GF-D8 (cell line): ENCODE data around the gene KCNB1.

Source experiments
- DNase-seq: peaks from one replicate; lab custom pipeline; 2025; lab: John Stamatoyannopoulos, UW

KCNB1 gene

DNA sequence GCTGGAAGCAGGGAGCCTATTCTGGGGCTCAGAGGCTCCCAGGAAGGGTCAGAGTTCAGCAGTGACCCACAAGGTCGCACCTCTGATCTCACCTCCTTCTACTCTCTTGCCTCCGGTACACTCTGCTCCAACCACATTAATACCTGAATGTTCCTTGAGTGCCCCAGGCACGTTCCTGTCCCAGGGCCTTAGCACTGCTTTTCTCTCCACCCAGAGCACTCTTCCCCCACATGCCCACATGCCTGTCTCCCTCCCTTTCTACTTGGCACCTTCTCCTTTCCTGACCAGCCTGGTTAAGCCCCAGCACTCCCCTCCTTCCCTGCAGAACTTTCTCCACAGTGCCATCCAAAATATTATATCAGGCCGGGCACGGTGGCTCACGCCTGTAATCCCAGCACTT, 13.4 kb downstream of the KCNB1 start:
- DNase-seq = no peak

DNA sequence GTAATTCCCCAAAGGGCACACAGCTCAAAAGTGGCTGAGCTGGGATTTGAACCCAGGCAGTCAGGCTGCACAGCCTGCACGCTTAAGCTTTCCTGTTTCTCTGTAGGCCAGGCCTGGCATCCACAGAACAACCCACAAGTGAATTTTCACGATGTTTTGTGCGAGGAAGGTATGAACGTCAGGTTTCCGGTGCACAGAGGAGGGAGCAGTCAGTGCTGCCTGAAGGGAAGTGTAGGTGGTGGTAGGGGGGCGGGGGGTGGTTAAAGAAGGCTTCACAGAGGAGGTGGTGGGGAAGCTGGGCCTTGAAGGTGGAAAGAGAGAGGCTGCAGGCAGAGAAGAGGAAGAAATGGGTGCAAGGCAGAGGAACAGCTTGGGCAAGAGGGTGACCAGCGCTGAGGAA, 14.1 kb downstream of the KCNB1 start:
- no peak for DNase-seq

DNA sequence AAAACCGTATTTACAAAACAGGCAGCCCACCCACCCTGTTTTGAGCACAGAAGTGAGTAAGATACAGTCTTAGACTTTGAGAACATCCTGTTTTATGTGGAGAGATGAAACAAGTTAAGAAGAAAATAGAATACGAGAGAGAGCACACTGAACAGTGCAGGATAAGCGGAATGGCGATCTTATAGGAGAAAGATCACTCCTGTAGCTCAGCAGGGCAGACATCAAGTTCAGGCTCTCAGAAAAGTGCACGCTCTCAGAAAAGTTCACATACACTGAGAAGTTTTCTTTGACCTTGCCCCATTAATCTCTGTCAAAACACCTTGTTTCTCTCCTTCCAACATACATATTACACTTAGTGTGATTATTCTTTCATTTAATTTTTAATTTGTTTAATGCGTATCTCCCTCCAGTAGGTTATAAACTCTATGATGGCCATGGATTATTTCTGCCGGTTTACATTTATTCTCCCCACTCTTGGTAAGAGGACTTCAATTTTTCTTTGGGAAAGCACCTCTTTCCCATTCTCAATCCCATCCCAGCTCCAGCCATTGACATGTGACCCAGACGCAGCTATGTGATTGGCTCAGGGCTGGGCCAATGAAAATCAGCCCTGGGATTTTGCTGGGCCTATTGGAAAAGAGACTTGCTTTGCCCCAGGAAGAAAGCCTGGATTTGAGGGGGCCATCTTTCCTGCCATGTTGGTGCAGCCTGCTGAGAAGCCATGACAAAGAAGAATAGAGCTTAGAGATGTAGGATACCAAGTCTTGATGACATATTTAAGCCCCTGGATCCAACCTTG, 16.2 kb downstream of the KCNB1 start:
- no peak for DNase-seq

DNA sequence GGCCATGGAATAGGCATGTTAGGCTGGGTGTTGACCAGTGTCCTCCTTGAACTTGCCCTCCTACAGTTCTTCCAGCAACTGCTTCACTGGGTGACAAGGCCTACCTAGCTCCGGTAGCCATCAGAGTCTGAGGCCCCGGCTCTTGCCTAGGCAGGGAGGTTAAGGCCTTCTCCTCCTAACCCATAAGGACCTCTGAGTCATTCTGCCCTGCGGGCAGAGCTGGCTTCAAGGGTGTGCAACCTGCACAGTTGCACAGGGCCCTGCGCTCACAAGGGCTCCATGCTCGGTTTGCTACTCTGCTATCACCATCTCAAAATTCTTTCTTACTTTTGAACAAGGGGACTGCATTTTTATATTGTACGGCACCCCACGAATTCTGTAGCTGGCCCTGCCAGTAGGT, 17.9 kb downstream of the KCNB1 start:
- DNase-seq = no peak

DNA sequence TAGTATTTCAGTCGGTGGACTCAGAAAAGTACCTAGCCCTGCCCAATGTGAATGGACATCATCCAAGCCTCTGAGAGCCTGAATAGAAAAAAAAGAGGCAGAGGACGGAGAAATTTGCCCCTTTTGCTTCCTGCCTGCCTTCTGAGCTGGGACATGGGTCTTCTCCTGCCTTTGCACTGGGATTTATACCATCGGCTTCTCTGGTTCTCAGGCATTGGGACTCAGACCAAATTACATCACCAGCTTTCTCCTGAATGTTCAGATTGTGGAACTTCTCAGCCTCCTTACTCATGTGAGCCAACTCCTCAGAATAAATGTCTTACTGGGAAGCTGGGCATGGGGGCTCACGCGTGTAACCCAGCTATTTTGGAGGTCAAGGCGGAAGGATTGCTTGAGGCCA, 19.8 kb downstream of the KCNB1 start:
- no peak for DNase-seq

DNA sequence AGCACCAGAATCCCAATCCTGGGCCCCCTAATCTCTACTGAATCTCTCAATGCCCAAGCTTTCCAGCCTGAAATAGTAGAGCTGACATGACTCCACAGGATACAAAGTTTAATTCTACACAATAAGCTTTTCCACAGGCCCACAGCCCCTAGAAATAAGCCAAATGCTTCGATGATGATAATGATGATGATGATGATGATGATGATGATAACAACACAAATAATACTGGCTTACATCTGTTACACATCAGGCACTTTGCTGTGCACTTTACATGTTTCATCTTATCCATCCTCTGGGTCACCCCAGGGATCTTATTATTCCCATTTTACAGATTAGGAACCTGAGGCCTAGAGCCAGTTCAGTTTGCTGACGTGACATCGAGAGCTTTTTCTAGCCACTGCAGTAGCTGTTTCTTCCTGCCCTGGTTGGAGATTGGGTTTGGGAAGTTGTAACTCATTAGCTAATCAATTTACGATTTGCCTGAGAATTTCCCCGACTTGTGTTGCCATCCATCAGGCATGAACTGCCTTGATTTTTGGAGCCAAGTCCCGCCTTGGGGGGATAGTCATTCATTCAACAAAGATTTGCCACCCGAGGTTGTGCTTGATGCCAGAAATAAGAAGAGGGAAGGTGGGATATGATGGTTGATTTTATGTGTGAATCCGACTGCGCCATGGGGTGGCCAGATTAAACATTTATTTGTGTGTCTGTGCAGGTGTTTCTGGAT, 20.4 kb downstream of the KCNB1 start:
- no peak for DNase-seq

DNA sequence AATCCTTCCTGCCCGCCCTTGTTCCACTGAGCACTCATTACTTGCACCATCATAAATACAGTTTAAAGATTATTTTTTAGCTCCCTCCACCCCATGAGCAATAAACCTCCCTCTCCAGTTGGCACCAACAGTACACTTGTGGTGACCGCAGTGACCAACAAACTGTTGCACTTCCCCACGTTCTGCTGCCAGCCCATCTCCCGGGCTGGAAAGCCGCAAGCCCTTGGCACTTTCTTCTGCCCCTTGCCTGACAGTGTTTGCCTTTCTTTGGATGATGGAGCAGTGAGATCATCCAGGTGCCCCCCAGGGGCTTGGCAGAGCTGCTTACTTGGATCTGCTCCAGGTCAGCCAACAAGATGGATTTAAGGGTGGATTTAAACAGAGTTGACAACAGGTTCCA, 21.6 kb downstream of the KCNB1 start:
- no peak for DNase-seq

DNA sequence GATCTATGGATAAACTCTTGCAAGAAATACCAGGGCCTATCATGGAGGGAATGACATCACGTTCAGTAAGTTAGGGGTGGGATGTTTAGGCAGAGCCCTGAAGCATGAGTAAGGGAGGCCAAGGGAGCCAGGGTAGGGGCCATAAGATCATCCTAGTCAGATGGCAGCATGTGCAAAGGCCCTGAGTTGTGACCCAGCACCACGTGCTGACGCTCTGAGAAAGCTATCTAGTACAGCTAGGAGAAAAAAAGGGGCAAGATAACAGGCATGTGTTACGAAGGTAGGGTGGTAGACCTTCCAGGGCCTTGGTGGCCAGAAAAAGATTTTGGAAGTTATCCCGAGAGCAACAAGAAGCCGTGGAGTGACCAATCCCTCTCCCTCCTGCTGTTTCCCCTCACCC, 22.3 kb downstream of the KCNB1 start:
- no peak for DNase-seq

DNA sequence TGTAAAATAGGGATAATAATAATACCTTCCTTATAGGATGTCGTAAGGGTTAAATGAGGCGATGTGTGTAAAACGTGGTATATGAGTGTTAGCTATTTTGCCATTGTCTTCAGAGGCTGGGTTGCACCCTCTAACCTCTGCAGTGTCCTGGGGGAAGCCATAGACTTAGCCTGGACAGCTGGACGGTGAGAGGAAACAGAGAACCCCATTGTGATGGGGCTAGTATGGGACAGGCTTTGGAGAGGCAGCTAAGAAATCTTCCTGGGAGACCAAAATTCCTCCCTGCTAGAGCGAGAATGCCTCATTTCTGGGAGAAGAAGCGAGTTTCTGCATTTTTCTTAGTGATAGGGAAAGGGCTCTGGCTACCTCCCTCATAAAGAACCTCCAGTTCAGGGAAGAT, 22.8 kb downstream of the KCNB1 start:
- no peak for DNase-seq

DNA sequence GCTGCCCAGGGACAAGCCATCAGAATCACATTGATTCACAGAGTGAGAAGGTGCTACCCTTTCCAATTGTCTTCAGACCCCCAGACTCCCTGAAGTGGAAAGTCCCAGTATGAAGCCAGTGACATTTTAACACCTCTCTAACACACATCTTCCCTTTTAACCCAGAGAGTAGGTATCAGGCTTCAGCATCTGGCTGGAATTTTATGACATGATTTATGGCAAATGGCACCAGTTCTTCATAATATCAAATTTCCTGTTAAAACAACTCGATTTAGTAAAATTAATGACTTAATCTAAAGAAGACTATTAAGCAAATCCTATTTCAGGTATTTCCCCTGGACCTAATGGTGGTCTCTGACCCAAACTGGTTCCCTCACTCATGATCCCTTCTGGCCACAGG, 25.0 kb downstream of the KCNB1 start:
- DNase-seq = no peak

DNA sequence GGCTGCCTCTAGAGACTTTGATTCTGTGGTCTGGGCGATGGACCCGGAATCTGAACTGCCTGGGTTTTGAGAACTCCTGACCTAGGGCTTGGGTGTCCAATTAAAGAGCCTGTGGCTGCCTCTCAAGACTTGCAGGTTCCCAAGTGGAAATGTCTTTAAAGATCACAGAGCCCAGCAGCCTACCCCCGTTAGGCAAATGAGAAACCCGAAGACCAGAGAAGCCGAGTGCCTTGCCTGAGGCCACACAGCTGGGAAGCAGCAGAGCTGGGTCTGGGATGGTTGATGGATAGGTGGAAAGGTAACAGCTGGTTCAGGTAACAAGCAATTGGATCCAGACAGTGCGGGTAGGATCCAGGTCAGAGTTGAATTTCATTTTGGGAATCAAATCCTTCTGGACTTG, 25.8 kb downstream of the KCNB1 start:
- DNase-seq = no peak

DNA sequence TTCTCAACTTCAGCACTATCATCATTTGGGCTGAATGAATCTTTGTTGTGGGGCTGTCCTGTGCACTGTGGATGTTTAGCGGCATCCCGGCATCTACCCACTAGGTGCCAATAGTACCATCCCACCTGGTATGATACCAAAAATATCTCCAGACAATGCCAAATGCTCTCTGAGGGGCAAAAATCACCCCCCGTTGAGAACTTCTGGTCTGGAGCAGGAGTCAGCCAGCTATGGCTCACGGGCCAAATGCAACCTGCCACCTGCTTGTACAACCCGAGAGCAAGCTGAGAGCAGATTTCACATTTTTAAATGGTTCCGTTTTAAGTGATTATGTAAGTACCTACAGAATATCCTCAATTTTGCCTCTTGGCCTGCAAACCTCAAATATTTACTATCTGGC, 26.8 kb downstream of the KCNB1 start:
- DNase-seq = no peak

DNA sequence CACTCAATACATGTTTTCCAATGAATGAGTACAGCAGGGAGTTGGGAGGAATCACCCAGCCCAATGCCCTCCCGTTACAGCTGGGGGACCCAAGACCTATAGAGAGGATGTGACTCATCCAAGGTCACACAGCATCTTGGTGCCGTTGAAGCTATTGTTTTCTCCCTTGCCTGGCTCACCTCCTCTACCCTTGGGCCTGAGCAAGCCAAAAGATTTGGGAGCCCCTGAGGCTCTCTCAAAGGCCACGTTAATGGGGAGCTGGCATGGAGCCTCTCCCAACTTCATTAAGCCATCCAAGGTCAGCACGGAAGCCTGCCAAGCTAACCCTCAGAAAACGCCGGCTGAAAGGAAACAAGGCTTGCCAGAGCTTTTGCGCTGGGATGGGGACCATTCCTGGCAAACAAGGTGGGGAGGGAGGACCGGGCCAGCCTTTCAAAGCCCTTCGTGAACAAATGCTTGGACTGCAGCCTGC, 30.4 kb downstream of the KCNB1 start:
- no peak for DNase-seq

DNA sequence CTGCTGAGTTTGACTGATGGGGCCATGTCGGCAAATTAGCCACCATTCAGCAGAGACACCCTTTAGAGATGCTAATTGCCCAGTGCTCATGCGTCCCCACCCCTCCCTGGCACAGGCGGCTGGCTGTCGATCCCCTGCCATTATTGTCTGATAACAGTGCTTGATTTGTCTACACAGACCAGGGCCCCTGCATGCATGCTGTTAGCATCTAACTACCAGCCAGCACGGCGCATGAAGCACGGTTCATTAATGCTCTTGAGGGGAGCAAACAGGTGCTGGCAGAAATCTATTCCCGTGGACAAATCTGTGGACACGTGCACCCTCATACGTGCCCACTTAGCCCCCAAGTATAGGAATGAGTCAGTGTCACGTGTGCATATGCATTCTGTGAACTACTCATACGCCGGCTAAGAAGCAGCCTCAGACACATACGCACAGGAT, 32.2 kb downstream of the KCNB1 start:
- DNase-seq = no peak

DNA sequence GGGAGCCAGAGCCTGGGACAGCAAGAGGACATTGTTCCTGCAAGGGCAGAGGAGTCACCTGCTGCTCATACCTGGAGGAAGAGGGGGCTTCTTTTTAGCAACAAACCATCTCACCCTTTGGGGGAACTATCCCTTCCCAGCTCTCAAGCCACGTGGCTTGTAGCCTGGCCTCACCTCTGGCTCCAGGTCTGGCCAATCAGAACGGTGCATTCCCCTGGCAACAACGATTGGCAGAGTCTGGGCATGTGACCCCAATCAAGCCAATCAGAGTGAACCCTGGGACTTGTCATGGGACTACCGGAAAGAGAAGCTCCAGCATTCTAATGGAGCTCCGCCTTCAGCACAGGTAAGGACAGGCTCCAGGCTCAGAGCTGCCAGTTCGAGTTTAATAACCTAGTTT, 33.6 kb downstream of the KCNB1 start:
- DNase-seq = no peak

DNA sequence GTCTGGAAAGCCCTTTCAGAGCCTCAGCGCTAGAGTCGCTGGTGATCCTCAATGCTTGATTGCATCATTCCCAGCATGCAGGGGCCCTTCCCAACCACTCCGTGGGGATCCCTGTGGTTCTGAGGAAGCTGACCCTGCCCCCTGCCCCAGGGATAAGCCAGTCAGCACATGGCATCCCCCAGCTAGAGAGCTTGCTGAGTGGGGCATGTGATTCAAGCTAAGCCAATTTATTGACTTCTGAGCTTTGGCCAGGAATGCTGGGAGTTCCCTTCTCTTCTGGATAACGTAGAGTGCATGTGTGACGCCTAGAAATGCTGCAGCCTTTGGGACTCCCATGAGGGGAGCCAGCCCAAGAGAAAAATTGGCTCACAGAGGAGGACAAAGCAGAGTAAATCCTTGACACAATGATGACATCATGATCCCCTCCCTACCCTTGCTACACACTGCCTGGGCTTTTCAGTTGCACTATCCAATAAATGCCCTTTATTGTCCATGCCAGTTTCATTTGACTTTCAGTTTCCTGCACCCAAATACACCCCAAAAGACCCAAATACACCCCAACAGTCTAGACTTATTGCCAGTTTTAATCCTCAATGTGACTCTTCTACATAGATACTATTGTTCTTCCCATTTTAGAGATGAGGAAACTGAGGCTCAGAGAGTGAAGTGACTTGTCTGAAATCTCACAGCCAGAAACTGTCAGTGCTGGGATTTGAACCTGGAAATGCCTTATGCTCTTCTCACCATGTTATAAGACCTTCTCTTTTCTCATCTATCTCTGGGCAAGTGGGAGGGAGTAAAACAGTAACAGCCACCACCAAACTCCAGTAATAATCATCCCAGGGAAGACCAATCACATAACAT, 34.3 kb downstream of the KCNB1 start:
- DNase-seq = no peak

DNA sequence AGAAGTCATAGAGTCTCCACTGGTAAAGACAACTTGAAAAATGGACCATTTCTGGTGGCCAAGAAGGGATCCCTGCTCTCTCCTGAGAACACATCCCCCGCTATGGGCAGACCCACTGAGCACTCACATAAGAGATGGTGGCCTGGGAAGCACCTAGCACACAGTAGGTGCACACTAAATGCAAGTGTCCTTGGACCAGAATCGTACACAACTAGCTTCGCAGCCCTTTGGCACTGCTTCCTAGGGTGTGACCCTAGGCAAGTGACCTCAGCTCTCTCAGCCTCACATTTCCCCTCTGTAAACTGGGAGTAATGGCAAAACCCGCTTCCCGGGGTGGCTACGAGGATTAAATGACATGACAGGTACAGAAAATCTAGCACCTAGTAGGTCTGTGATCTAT, 35.1 kb downstream of the KCNB1 start:
- DNase-seq = no peak

DNA sequence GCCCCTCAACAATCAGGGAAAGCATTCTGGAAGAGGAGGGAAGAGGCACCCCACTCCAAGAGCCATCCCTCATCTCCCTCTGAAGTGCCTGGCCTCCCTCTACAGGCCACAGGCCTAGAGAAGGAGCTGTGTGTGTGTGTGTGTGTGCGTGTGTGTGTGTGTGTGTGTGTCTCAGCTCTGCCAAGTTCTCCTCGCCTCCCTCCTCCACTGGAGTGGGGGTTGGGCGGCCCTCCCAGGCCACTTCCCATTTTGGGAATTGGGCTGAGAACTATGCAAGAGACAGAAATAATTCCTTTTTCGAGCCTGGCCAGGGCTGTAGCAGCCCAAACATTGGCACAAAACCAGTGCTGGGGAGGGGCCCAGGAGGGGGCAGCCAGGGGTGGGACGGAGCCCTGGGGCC, 35.7 kb downstream of the KCNB1 start:
- DNase-seq = no peak

DNA sequence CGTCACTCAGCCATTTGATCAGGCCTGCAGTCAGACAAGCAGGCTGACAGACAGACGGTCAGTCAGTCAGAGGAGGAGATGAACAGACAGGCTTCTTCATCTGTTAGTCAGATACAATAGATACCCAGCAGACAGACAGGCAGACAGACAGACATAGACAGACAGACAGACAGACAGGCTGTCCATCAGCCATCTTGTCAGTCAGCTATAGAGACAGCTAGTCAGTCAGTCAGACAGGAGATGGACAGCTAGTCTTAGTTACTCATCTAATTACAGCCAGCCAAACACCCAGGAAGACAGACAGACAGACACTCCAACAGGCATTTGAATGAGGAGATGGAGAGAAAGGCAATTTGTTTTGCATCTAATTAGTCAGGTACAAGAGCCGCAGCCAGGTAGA, 36.4 kb downstream of the KCNB1 start:
- no peak for DNase-seq

DNA sequence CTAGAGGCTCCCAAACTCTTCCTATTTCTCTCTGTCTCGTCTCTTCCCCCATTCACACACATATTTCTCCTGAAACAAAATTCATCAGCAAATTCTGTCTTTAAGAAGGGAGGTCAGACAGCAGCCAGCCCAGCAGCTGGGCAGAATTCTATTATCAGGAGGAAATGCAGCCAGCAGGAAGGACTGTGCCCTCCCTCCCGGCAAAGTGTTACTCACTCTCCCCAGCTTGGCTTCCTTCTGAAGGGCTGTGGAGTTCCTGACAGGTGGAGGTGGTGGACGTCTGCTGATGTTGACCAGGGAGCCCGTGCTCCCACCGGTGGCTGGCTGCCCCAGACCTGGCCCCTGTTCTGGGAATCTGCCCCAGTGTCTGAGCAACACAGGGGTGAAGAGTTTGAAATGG, 37.3 kb downstream of the KCNB1 start:
- DNase-seq = no peak

DNA sequence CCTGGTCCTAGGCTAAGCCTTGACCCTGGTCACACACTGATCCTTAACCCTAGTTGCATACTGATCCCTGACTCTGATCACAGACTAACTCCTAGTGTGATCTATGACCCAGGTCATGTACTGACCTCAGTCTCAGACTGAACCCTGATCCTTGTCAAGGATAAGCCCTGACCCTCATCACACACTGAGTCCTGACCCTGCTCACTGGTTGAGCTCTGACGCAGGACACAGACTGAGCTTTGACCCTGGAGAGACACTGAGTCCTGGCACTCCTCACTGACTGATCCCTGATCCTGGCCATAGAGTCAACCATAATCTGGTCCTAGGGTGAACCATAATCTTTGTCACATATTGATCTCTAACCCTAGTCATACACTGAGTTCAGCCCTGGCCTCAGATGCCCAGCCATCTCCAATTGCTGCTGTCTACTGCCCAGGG, 37.9 kb downstream of the KCNB1 start:
- no peak for DNase-seq

DNA sequence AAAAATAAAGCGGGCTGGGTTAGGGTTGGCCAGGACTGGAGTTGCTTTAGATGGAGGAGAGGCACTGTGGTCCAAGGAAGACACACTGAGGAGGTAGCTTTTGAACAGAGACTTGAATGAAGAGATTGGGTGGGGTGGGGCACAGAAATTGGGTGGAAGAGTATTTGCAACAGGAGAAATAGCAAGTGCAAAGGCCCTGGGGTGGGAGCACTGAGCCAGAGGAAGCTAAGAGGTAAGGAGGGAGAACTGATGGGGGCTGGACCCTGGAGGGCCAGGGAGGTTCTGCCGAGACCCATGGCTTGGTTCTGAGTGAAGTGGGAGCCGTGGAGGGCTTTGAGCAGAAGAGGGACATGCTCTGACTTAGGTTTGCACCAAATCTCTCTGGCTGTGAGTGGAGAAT, 45.4 kb downstream of the KCNB1 start:
- no peak for DNase-seq

DNA sequence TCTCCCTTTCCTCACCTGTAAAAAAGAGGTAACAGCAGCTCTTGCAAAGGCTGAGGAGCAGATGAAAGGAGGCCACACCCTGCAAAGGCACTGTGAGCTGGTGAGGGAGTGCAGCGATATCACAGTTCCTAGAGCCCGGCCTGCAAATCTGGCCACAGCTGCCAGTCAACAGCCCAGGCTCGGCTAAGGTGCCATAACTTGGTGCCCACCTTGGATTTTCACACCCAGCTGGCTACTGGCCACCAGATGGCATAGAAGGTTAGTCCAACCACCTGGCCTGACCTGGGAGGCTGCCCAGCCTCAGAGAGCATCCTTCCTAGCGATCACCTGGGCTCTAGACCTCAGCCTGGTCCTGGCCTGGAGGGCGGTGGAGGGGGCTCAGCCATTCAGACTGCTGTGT, 46.8 kb downstream of the KCNB1 start:
- DNase-seq = no peak
